HG03095 (cell line): ENCODE data around the gene SPI1.

Experiments
- ATAC-seq: cut with Tn5 transposase; IDR thresholded peaks from one replicate; pipeline ENCODE4 v1.9.1; 2021; ENCODE audit warnings: moderate library complexity; ENCODE audit not compliant: unreplicated experiment

Gene SPI1

GRCh38 chr11:47407746-47408590, 29.6 kb upstream of the SPI1 start, which contains the start of gene SLC39A13:
SLC39A13 (plus strand) TSS chr11:47408590; CDS start chr11:47410095, 1,505 bp downstream.
- ATAC-seq = peak; percentile 75

GRCh38 chr11:47406896-47407745, 28.8 kb upstream of the SPI1 start:
- ATAC-seq = no peak

GRCh38 chr11:47403571-47403970, 25.2 kb upstream of the SPI1 start:
- ATAC-seq = no peak

GRCh38 chr11:47403135-47403534, 24.8 kb upstream of the SPI1 start:
- no peak for ATAC-seq

- peak; percentile 61 for ATAC-seq
Measured at GRCh38 chr11:47400768-47401279, 22.5 kb upstream of the SPI1 start.

GRCh38 chr11:47399860-47400767, 21.8 kb upstream of the SPI1 start:
- peak; percentile 38 for ATAC-seq

GRCh38 chr11:47398551-47398950, 20.2 kb upstream of the SPI1 start:
- ATAC-seq = no peak

- no peak for ATAC-seq
Measured at GRCh38 chr11:47398011-47398410, 19.7 kb upstream of the SPI1 start.

- no peak for ATAC-seq
Measured at GRCh38 chr11:47396049-47396320, 17.6 kb upstream of the SPI1 start.

GRCh38 chr11:47395223-47396048, 17.1 kb upstream of the SPI1 start:
- ATAC-seq = no peak

- ATAC-seq = peak; percentile 49
Measured at GRCh38 chr11:47394322-47395222, 16.2 kb upstream of the SPI1 start.

- no peak for ATAC-seq
Measured at GRCh38 chr11:47394050-47394321, 15.6 kb upstream of the SPI1 start.

GRCh38 chr11:47393163-47394049, 15.1 kb upstream of the SPI1 start:
- no peak for ATAC-seq

- no peak for ATAC-seq
Measured at GRCh38 chr11:47392546-47393162, 14.3 kb upstream of the SPI1 start.

- ATAC-seq = no peak
Measured at GRCh38 chr11:47391711-47392432, 13.5 kb upstream of the SPI1 start.

GRCh38 chr11:47391077-47391583, 12.8 kb upstream of the SPI1 start:
- ATAC-seq = no peak

- ATAC-seq = no peak
Measured at GRCh38 chr11:47390422-47390760, 12.0 kb upstream of the SPI1 start.
